SHP77 (cell line): ENCODE measurements around the gene DGKI.

ENCODE experiments used
- DNase-seq, 2 experiments: peaks; one replicate each; lab custom pipeline; 2025; lab: John Stamatoyannopoulos, UW

DGKI gene

GRCh38 chr7:137592232-137592896 lies 254.4 kb downstream of the DGKI start:
- peak; percentile 68 to 70 for DNase-seq

- DNase-seq, result peak in 1 of 2 experiments; percentile 19
Measured at GRCh38 chr7:137591421-137591837, 255.3 kb downstream of the DGKI start.

DNA sequence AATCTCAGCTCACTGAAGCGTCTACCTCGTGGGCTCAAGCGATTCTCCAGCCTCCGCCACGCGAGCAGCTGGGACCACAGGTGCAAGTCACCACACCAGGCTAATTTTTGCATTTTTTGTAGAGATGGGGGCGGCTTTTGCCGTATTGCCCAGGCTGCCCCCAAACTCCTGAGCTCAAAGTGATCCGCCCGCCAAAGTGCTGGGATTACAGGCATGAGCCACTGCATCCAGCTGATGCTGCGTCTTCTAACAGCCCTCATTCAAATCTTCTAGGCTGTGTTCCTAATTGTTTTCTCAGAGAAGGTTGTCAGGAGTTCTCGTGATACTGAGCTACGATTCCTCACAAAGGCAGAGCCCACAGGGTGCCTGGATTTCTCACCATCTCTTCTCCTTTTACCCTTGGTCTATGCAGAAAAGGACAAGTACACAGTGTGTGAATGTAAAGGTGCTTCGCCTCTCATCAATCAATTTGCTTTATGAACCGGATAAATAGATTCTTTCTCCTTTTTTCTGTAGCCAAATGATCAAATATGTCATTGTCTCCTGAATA lies 255.9 kb downstream of the DGKI start:
- no peak for DNase-seq

DNA sequence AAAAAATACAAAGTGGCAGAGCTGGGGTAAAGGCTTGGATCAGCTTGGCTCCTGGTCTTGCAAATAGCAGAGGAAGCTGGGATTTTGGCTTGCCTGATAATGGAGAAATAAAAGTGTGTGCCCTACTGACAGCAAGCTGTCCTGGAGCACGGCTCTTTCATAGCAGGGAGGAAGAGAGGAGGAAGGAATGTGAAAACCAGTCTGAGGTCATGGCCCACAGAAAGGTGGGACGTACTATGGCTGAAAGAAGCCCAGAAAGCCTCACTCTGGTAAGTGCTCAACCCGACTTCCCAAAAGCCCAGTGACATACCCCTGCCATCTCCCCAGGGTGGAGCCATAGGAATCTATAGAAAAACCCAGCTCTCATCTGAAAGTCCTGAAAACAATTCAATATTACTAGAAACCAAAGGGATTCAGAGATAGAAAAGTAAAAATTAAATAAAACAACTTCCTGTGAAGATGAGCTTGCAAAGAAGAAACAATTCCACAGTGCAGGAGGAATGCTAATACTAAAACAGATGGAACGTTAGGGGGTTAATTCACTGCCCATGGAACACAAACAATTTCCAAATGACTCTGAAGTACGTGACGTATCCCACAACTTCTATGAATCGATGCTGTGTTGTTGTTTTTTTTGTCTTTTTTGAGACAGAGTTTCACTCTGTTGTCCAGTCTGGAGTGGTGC lies 256.6 kb downstream of the DGKI start:
- no peak for DNase-seq

- no peak for DNase-seq
Measured at GRCh38 chr7:137587326-137587725, 259.4 kb downstream of the DGKI start.

- no peak for DNase-seq
Measured at GRCh38 chr7:137585591-137585990, 261.2 kb downstream of the DGKI start.

DNA sequence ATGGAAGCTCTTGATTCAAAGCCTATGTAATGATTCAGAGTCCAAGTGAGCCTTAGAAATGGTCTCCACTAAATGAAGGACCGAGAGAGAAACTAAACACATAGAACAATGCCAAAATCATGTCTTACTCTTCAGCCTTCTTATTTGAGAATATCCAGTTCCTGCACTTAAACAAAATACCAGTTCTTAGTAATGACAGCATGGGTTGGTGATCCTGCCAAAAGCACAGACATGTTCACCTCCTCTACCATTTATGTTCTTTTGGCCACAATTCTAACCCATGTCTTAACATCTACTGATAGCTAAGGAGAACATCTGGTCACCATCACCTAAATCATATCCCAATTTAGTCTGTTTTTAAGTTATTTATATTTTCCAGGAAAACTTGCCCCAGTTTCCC lies 263.6 kb downstream of the DGKI start:
- DNase-seq, result no peak

DNA sequence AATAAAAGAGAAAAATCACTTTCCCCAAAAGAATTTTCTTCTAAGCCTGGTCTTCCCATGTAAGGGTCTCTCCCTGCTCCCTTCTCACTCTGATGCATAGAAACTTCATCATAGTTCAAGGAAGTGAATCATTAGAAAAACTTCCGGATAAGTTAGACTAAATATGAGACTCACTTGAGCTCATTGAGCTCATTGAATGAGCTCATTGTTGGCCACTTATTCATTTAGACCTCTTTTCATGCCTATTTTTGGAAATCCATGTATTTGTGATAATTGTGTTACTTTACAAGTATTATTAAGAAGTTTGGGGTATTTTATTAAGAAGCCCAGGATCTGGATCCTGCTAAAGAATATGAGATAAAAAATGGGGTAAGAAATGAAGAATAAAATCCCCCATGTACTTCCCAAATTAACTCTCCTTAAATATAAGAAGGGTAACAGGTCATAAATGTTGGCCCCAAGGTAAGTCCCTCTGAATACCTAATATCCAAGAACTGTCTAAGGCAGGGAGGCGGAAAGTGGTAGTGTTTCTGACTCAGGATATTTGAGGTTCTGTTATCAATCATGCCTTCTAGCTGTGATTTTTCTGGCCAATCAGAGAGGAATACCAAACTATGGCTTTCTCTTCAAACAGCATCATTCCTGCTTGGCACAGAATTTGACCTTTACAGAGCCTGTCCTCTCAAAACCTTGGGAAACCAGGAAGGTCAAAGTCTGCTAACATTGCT lies 266.7 kb downstream of the DGKI start:
- no peak for DNase-seq

GRCh38 chr7:137578541-137578940 lies 268.2 kb downstream of the DGKI start:
- no peak for DNase-seq

DNA sequence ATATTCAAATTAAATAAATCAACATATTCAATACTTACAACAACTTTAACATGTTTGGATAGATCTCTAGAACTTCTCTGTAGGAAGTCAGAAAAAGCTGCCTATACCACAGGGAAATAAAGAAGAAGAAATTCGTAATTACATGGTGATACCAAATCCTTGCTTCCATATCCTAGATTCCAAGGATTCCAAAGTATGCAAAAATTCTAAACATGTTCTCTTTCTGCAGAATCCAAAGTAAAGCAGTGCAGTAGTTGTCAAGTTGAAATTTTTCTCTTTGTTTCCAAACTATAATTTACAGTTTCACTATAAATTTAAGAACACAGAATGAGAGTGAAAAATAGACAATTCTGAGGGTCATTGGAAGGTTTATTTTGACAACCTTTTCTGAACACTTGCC lies 269.6 kb downstream of the DGKI start:
- no peak for DNase-seq

DNA sequence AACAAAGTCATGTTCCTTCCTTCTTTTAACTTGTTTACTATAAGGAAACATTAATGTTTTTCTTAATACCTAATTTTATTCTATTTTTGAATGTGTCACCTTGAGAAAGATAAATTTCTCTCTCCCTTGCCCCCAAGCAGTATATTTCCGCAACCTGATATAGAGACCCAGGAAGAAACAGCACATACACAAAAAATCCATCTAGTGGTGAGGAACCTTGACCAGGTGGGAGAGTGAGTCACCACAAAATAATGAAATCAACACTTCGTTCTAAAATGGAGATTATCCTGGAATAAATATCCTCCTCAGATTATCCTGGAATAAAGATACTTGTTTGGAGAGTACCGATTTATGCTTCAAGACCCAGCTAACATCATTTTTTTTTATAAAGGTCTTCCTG lies 270.3 kb downstream of the DGKI start:
- no peak for DNase-seq

- DNase-seq, result no peak
Measured at GRCh38 chr7:137574812-137575211, 272.0 kb downstream of the DGKI start.

GRCh38 chr7:137572056-137572784 lies 274.6 kb downstream of the DGKI start:
- no peak for DNase-seq

DNA sequence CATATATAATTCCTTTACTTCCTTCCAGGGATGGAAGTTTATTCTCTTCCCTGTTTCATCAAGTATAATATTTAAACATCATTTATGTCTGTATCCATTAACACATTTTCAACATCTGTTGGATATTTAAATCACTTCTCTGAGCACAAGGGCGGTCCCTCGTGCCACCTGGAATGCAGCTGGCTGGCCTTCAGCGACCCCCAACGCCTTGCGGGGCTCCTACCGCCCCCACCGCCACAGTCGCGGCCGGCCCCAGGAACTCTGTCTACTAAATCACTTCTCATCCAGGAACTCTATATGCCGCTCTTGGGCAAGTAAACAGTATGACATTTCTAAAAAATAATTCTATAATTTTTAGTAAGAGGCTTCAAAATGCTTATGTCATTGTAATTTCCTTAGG lies 282.1 kb downstream of the DGKI start:
- no peak for DNase-seq

DNA sequence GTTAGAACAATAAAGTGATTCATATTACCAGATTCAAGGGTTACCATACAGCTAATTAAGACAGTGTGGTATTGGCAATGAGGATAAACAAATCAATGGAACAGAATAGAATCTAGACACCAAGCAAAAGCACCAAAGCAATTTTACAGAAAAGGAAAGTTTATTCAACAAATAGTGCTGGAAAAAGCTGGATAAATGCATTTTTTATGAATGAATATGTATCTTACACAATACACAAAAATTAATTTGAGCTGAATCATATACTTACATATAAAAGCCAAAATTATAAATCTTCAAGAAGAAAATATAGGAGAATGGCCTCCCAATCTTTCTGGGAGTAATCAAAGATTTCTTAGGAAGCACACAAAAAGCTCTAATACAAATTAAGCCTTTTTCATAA lies 282.8 kb downstream of the DGKI start:
- DNase-seq, result no peak

- DNase-seq, result no peak
Measured at GRCh38 chr7:137547485-137547884, 299.3 kb downstream of the DGKI start.

GRCh38 chr7:137546671-137547070 lies 300.1 kb downstream of the DGKI start:
- DNase-seq, result no peak

DNA sequence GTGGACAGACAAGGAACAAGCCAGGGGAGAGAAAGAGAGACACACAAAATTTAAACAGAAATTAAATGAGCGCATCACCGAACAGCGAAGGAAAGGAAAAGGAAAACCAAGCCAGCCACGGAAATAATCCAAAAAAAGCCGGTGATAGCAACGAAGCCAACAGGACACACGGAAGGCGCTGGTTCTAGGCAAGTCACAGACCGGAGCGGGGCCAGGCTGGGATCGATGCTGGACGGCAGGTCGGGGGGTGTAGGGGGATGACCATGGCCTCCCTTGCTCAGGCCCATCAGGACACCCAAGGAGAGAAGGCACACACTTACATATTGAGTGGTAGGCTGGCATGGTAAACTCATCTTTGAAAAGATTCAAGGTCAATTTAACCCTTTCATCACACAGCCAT lies 300.8 kb downstream of the DGKI start:
- DNase-seq, result no peak

DNA sequence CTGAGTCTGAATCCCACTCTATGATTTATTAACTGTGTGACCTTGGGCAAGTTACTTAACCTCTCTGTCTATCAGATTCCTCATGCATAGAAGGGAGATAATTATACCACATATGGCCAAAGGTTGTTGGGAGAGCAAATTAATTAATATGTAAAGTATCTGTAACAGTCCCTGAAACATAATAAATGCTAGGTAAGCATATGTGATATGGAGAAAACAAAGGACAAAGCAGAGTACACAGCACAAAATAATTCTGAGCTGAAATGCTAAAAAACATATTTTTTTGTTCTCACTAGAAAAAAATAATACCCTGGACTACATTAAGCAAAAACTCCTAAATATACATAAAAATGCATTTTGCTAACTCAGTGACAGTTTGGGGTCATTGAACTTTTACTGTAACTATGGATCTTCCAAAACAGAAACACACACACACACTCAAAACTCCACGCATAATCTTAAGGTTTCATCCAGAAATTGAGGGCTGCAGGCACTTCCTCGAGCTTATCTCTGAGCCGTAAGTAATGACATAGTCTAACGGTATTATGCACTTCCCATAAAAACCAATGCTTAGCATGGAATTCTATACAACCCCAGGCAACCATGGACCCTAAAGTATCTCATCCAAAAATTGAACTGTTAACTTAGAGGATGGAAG lies 301.6 kb downstream of the DGKI start:
- DNase-seq, result no peak

- DNase-seq, result no peak
Measured at GRCh38 chr7:137544453-137545058, 302.2 kb downstream of the DGKI start.

- no peak for DNase-seq
Measured at GRCh38 chr7:137539111-137539715, 307.6 kb downstream of the DGKI start.
